Measurements from ENCODE around the gene NRP1. TPM values are rescaled to one million over a fixed set of nuclear protein-coding genes. Genes with fewer than 3 reads are reported as not detected.
"Not testable (repeated sequence)": the region's sequence is repeated elsewhere in the genome, so short reads cannot be mapped to it uniquely, and the experiment has no call there.

Gene NRP1
- total RNA-seq, 1 donor from 2014 or later, result 100 TPM

DNA sequence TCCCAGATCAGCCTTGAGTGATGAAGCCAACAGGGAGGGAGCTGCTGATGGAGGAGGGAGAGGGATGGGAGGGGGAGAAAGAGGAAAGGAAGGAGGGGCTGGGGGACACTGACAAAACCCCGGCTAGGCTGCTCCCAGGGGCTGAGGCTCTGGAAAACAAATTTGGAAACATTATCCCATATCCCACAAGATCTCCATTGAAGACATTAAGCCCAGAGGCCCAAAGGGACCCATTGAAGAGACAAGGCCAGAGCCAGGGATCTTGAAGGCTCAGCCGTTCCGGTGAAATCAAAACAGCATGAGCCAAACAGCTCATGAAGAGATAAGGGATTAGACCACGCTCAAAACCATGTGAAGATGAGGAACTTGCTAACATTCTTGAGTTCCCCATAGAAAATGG lies 192.2 kb downstream of the NRP1 start:
- H3K27ac Mint-ChIP-seq (ENCODE audit: unreplicated experiment), result peak overlapping the region; percentile 44
- H3K4me3 Mint-ChIP-seq (ENCODE audit: unreplicated experiment), result no peak overlapping the region
- TF ChIP-seq, protein P1, sequence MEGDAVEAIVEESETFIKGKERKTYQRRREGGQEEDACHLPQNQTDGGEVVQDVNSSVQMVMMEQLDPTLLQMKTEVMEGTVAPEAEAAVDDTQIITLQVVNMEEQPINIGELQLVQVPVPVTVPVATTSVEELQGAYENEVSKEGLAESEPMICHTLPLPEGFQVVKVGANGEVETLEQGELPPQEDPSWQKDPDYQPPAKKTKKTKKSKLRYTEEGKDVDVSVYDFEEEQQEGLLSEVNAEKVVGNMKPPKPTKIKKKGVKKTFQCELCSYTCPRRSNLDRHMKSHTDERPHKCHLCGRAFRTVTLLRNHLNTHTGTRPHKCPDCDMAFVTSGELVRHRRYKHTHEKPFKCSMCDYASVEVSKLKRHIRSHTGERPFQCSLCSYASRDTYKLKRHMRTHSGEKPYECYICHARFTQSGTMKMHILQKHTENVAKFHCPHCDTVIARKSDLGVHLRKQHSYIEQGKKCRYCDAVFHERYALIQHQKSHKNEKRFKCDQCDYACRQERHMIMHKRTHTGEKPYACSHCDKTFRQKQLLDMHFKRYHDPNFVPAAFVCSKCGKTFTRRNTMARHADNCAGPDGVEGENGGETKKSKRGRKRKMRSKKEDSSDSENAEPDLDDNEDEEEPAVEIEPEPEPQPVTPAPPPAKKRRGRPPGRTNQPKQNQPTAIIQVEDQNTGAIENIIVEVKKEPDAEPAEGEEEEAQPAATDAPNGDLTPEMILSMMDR (IDR thresholded peaks at IDR 0.05; ENCODE audit: partially characterized antibody, unreplicated experiment), result no peak
- peaks cover 2% of the 10 kb centered on the region for H3K27me3 Mint-ChIP-seq (ENCODE audit: unreplicated experiment)
- no peaks in the 10 kb centered on the region for H3K9me3 Mint-ChIP-seq (ENCODE audit: unreplicated experiment)
- DNase-seq, result peak; percentile 18
- peaks cover 5% of the 10 kb centered on the region for H3K4me1 Mint-ChIP-seq (ENCODE audit: low read depth, unreplicated experiment)
- no peaks in the 10 kb centered on the region for H3K36me3 Mint-ChIP-seq (ENCODE audit: unreplicated experiment)

DNA sequence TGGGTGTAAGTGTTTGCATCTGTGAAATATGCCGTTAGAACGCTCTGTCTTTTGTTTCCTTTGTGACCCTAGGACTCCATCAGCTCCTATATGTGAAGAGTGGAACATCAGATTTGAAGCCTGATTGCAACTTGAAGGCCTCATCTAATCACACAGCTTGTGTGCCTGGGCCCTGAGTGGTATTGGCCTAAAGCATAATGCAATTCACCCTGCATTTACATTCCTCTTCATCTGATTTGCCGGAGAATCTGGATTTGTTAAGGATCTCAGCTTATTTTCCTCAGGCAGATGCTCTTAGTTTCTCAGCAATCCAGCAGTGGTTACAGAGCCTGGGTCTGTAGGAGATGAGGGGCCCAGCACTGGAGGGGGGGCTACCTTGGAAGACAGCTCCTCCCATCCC lies 193.2 kb downstream of the NRP1 start:
- H3K4me1 Mint-ChIP-seq (ENCODE audit: low read depth, unreplicated experiment), result peaks cover 5% of the 10 kb centered on the region
- TF ChIP-seq, protein P1 (IDR thresholded peaks at IDR 0.05; ENCODE audit: partially characterized antibody, unreplicated experiment), result no peak
- H3K27ac Mint-ChIP-seq (ENCODE audit: unreplicated experiment), result peak overlapping the region; percentile 16
- H3K36me3 Mint-ChIP-seq (ENCODE audit: unreplicated experiment), result no peaks in the 10 kb centered on the region
- no peaks in the 10 kb centered on the region for H3K27me3 Mint-ChIP-seq (ENCODE audit: unreplicated experiment)
- DNase-seq, result no peak
- H3K4me3 Mint-ChIP-seq (ENCODE audit: unreplicated experiment), result no peak overlapping the region
- H3K9me3 Mint-ChIP-seq (ENCODE audit: unreplicated experiment), result no peaks in the 10 kb centered on the region

DNA sequence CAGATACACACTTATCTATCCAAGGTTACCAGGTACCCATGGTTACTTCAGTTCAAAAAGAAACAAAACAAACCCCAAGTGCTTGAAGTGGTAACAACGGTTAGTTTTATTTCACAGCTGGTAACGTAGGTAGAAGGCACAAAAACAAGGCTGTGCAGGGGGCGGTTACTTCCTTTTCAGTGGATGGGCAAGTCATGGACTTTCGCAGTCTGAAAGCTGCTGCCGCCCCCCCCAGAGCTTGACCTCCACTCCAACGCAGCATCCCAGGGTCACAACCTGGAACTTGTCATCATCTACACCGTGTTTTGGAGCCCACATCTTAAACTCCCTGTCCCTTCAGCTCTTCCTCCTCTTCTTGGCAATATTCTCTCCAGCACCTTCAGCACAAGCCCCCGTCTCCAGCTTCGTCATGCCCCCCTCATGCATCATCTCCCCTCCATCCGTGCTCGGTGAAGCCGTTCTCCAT lies 195.3 kb downstream of the NRP1 start:
- Mint-ChIP-seq H3K36me3 (ENCODE audit: unreplicated experiment) (no peaks in the 10 kb centered on the region), H3K27ac (ENCODE audit: unreplicated experiment) (no peak overlapping the region), H3K27me3 (ENCODE audit: unreplicated experiment) (no peaks in the 10 kb centered on the region), H3K9me3 (ENCODE audit: unreplicated experiment) (no peaks in the 10 kb centered on the region), H3K4me1 (ENCODE audit: low read depth, unreplicated experiment) (peaks cover 5% of the 10 kb centered on the region), H3K4me3 (ENCODE audit: unreplicated experiment) (no peak overlapping the region)
- TF ChIP-seq, protein P1 (IDR thresholded peaks at IDR 0.05; ENCODE audit: partially characterized antibody, unreplicated experiment), result no peak
- DNase-seq, result no peak

DNA sequence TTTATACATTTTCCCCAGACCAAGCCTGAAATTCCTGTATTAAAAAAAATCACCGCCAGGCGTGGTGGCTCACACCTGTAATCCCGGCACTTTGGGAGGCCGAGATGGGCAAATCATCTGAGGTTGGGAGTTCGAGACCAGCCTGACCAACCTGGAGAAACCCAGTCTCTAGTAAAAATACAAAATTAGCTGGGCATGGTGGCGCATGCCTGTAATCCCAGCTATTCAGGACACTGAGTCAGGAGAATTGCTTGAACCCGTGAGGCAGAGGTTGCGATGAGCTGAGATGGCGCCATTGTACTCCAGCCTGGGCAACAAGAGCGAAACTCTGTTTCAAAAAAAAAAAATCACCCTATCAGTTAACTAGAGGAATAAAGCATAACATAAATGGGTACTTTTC lies 195.8 kb downstream of the NRP1 start:
- not testable (repeated sequence) for H3K4me1 Mint-ChIP-seq (ENCODE audit: low read depth, unreplicated experiment); DNase-seq; H3K27me3 Mint-ChIP-seq (ENCODE audit: unreplicated experiment); H3K27ac Mint-ChIP-seq (ENCODE audit: unreplicated experiment); H3K9me3 Mint-ChIP-seq (ENCODE audit: unreplicated experiment); H3K36me3 Mint-ChIP-seq (ENCODE audit: unreplicated experiment); H3K4me3 Mint-ChIP-seq (ENCODE audit: unreplicated experiment)

DNA sequence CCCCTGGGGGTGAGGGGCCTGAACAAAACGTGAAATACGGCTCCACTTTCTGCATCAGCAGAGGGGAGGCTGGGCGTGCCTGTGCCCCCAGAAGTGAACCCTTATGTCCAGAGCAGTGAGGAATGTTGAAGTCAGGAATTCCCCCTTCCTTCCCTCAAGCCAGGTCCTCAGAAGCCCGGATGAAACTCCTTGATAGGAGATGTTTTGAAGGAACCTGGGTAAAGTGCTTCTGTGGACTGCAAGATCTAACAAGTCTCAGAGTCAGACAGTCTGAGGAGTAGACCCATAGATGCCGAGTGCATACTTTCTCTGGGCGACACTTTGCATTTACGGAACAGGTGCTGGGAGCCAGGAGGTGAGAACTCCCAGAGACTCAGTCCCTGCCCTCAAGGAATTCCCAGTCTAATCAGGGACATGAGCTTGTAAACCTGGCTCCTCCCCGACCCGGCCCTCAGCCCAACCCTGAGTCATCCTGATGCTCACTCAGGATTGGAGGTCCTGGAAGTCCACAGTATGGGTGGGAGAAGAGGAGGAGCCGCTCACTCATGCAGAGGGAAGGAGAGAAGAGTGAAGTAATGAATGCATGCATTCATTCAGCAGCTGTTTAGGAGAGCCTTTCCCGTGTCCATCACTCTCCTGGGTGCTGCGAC lies 197.0 kb downstream of the NRP1 start:
- Mint-ChIP-seq H3K9me3 (ENCODE audit: unreplicated experiment) (no peaks in the 10 kb centered on the region), H3K27me3 (ENCODE audit: unreplicated experiment) (no peaks in the 10 kb centered on the region), H3K4me3 (ENCODE audit: unreplicated experiment) (no peak overlapping the region), H3K36me3 (ENCODE audit: unreplicated experiment) (no peaks in the 10 kb centered on the region), H3K27ac (ENCODE audit: unreplicated experiment) (no peak overlapping the region), H3K4me1 (ENCODE audit: low read depth, unreplicated experiment) (peaks cover 3% of the 10 kb centered on the region)
- no peak for DNase-seq
- TF ChIP-seq, protein P1 (IDR thresholded peaks at IDR 0.05; ENCODE audit: partially characterized antibody, unreplicated experiment), result no peak
